ENCODE data around the gene RNF208.

Gene RNF208

DNA sequence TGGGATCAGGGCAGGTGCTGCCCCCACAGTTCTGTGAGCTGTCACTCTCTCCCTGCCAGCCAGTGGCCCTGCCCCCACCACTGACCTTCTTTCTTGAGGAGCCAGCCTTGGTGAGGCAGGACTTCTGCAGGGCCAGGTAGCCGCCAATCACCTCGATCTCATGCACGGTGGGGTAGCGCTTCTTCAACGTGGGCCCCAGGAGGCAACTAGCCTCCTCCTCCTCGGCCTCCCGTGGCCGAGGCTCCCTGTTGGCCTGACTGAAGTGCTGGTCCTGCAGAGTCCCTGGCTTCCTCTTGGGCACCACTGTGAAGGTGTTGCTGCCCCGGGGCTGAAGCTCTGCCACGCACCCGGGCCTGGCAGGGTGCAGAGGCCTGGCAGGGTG is 23.1 kb downstream of the RNF208 start:
- no peak for DNase-seq

DNA sequence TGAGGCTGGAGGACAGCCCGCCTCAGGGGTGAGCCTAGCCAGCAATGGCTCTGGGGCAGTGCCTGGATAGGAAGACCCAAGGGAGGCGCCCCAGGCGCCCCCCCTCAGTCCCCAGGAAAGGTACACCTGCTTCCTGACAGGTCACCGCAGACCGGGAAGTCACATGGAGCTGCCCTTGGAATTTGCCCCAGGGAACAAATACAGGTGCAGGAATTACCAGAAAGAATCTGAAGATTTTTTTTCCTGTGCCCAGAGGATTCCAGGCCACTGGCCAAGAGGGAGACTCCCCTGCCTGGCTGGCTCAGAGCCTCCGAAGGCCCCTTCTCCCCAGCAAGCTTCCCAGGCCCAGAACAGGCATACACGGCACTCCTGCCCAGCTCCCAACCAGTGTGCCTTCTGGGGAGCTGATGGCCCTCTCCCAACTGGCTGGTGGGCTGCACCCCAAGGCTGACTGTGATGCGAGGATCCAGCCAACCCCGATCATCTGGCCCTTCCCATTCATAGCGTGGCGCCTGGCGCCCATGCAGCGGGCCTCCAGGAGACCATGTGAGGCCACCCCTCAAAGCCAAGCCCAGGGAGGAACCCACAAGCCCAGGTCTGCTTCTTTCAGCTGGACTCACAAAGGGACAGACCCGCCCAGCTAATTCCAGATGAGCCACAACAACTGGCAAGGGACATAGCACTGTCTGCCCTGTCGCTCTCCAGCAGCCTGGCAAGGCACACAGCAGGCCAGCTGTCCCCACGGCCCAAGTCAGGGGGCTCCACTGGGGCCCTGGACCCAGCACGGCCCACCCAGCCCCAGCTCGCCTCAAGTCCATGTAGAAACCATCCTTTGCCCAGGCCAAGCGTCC is 23.8 kb downstream of the RNF208 start:
- no peak for DNase-seq
- in situ Hi-C loops (cut with MboI; ENCODE audit: low pct_unique_long_range_greater_than_20kb, low sequenced_read_pairs), result no loop called here

More for the DNA sequence above, 23.1 kb downstream of the RNF208 start:
- in situ Hi-C loops (cut with MboI; ENCODE audit: low pct_unique_long_range_greater_than_20kb, low sequenced_read_pairs), result no loop called here

DNA sequence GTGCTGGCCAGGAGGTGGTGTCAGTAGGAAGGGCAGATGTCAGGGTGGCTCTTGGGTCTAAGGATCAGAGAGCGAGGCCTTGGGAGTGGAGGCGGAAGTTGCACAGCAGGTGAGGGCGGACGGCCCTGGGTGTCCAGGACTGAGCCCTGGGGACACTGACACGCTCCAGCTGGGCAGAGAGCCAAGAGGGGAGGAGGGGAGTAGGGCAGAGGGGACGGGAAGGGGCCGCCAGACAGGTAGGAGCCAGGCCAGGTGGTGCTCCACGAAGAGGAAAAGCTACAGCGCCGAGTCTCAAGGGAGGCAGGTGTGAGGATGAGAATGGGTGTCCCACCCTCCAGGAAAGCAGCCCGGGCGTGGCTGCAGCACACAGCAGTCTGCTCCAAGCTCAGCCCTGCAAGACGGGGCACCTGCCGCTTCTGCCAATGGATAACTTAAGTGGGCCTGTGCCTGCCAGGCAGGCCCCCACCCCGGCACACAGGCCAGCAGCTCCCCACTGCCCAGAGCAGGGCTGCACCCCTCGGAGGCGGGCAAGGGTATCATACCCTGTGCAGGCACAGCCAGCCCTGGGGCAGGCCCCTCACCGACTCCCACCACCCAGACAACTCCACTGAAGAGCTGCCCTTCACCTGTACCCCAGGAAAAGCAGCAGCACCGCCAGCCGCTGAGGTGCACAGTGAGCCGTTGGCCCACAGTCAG is 26.4 kb downstream of the RNF208 start:
- no peak for DNase-seq
- in situ Hi-C loops (cut with MboI; ENCODE audit: low pct_unique_long_range_greater_than_20kb, low sequenced_read_pairs), result no loop called here

DNA sequence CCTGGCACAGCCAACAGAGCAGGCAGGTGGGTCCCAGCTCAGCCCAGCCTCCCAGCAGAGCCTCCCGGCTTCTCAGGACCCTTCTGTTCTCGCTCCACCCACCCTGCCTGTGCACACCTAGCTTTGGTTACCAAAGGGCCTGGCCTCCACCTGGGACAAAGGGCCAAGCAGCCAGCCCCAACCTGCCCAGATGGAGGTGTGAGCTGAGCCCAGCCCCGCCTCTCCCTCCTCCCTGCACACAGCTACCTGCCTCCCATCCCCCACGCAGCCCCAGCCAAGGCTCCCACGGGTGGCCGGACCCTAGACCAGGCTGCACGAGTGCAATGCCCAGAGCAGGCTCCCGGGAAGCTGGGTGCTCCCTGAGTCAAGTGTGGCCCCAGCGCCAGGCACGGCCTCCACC is 27.1 kb downstream of the RNF208 start:
- DNase-seq, result no peak
- in situ Hi-C loops (cut with MboI; ENCODE audit: low pct_unique_long_range_greater_than_20kb, low sequenced_read_pairs), result no loop called here

DNA sequence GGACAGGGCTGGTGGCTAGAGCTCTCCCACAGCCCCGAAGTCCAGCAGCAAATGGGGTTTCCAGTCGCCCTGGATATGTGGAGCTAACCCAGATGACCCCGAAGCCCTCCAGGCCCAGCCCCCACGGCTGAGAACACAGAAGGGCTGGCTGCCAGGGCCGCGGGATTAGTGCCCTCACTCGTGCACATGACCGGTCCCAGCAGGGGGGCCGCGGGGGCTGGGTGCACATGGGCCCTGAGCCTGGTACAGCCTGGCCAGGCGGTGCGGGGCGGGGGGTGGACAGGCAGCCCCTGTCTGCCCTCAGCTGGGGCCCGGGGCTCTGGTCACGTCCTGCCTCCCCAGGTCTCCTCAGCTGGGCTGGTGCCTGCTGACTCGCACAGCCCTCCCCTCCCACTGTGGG is 27.7 kb downstream of the RNF208 start:
- no peak for DNase-seq
- in situ Hi-C loops (cut with MboI; ENCODE audit: low pct_unique_long_range_greater_than_20kb, low sequenced_read_pairs), result no loop called here

DNA sequence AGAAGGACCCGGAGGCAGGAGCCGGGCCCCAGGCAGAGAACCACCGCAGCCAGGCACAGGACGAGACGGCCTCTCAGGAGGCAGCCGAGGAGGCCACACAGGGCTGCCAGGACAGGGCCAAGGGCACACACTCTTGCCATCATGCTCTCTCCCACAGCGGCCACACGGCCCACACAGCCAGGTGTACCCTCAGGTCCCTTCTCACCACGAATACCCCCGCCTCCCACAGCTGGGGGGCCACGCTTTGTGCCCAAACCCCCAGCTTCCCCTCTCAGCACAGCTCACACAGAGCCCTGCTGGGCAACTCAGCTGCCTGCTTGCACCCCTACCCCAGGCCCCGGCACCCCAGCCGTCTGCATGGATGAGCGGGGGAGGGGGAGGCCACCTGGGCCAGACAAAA is 28.3 kb downstream of the RNF208 start:
- in situ Hi-C loops (cut with MboI; ENCODE audit: low pct_unique_long_range_greater_than_20kb, low sequenced_read_pairs), result no loop called here
- no peak for DNase-seq

DNA sequence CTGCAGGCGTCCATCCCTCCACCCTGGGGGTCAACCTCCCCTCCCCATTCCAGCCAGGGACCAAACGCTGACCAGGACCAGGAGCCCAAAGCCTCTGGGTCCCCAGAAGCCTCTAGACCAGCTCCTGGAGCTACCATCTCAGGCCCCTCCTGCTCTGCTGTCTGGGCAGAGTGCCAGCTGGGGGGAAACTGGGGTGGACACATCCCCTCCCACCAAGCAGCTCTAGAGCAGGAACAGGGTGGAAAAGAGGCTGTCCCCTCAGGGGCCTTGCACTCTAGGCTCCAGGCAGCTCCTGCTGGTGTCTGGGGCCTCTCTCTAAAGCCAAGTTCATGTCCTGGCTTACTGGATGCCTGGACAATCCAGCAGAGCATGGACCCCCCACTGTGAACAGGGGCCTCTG is 29.2 kb downstream of the RNF208 start:
- in situ Hi-C loops (cut with MboI; ENCODE audit: low pct_unique_long_range_greater_than_20kb, low sequenced_read_pairs), result no loop called here
- DNase-seq, result no peak

DNA sequence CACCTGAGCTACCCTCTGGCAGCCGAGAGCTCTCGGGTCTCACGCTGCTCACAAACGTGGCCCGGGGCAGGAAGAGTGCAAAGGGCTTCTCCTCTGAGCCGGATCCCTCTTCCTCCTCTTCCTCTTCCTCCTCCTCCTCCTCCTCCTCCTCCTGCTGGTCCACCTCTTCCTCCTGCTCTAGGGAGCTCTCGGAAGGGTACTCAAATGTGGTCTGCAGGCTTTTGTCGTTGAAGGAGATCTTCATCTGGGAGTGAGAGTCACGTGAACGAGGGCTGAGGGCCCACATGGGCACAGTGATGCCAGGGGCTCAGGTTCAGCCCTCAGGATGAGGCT is 29.6 kb downstream of the RNF208 start:
- in situ Hi-C loops (cut with MboI; ENCODE audit: low pct_unique_long_range_greater_than_20kb, low sequenced_read_pairs), result no loop called here
- DNase-seq, result no peak

DNA sequence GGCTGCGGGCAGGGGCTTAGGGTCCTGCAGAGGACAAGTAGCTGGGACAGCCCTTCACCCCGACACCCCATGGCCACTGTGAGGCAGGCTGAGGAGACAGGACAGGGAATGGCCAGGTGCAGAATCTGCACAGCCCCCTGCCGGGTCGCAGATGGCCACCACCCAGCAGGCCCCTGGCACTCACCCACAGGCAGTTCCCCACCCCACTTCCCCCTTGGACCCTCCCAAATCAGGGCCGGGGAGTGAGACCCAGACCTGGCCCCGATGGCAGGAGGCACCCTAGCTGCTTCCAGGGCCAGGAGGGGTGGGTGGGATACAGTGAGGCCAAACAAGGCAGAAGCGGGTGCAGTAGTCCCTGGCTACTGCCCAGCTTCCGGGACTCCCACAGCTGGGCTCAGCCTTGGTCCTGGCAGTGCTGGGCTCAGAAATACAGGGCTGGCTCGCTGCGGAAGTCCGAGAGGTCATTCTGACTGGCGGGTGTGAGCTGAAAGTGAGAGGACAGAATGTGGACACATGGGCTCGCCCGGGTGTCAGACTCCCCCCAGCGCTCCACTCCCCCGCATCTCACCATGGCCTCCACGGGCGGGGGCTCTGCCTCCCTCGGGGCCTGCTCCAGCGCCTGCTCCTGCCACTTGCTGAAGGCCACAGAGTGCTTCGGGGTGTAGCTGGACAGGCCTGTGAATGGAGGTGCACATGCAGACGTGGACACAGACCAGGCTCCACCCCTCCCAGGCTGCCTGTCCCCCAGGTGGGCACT is 30.2 kb downstream of the RNF208 start:
- in situ Hi-C loops (cut with MboI; ENCODE audit: low pct_unique_long_range_greater_than_20kb, low sequenced_read_pairs), result no loop called here
- DNase-seq, result no peak

DNA sequence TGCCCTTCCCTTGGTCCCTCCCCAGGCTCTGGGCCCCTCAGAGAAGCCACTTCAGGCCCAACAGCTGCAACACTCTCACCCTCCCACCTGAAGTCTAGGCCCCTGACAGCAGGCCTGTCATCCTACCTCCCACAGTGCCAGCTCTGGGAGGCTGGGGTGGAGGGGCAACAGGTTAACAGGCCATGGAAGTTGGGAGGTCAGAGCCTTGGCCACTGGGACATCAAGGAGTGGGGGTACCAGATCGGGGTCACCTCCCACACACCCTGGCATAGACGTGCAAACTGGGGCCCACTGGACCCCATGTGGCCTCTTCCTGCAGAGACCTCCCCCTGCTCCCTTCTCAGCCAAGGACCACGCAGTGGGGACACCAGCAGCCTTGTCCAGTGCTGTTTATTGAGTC is 30.8 kb downstream of the RNF208 start:
- DNase-seq, result no peak
- in situ Hi-C loops (cut with MboI; ENCODE audit: low pct_unique_long_range_greater_than_20kb, low sequenced_read_pairs), result no loop called here

DNA sequence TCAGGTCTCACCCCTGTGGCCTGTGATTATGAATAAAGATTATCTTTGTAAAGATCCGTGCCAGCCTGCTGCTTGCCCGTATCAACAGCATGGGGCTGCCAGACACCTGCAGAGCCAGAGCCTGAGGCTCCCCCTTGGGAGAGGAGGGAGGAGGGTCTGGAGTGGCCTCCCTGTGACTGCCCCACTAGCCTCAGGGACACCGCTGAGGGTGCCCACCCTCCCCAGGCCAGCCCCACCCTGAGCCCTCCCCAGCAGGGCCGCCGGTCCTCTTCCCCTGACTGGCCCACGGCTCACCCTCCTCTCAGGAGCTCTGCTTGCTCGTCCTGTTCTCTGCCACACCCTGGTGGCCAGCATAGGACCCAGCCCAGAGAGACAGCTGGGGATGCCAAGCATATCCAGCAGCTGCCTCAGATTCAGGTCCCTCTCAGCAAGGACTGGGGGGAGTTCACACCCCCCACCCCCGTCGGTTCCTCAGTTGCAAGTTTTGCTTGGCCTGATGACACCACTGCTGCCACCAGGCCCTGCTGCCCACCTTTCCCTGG is 31.7 kb downstream of the RNF208 start:
- no peak for DNase-seq
- in situ Hi-C loops (cut with MboI; ENCODE audit: low pct_unique_long_range_greater_than_20kb, low sequenced_read_pairs), result no loop called here

DNA sequence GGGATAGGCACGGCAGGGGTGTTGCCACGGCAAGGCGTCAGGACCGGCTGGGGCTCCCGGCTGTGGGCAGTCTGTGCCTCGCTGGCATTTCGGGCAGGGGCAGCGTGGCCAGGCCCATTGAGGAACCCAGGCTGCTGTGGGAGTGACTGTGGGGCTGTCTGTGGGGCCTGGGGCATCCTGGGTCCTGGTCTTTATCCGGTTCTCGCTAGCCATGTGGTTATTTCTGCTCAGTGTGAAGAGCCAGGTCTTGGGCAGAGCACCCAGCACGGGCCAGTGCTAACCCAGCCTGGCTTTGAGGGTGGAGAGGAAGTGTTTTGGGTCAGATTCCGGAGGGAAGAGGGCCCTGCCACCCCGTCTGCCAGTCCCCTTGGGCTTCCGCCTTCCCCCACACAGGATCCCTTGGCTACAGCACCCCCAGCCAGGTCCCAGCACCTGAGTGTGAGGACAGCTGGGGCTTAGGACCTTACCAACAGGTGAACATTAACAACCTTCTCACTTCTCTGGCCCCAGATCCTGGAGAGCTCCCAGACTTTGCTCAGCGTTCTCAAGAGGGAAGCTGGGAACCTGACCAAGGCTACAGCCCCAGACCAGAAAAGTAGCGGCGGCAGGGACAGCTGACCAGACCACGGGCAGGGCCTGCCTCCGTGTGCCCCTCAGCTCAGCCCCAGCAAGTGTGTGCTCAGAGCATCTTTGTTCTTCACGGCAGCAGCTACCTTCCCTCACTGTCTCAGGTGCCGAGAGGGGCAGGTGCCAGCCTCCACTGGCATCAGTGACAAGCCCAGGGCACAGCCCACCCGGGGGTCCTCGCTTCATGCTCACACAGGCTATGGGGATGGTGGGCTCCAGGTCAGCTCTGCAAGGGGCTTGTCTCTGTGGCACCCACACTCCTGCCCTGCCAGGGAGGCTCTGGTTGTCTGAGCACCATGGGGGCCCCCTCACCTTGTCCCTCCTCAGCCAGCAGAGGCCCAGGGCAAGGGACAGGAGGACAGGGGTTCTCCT is 32.4 kb downstream of the RNF208 start:
- in situ Hi-C loops (cut with MboI; ENCODE audit: low pct_unique_long_range_greater_than_20kb, low sequenced_read_pairs), result no loop called here
- no peak for DNase-seq

DNA sequence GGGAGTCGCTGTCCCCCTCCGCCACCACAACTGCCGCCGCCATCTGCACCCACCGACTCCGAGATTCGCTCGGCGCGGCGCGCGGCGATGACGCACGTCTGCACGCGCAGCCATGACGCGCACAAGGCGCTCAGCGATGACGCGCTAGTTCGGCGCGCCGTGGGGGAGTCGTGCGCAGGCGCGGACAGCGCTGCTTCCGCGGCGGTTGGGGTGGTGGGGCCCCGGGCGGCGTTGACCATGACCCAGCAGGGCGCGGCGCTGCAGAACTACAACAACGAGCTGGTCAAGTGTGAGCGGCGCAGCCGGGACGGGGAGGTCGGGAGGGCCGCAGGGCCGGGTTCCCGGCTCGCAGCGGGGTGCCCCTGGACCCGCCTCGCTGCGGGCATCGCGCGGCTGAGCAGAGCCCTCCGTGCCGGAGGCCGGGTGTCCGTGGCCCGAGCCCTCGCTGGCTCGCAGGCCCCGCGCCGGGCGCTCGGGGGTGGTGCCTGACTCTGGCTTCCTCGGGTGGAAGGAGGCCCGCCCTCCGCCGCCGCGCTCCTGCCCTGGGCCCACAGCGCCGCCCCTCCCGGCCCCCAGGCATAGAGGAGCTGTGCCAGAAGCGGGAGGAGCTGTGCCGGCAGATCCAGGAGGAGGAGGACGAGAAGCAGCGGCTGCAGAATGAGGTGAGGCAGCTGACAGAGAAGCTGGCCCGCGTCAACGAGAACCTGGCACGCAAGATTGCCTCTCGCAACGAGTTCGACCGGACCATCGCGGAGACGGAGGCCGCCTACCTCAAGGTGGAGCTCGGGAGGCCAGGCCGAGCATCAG is 33.3 kb downstream of the RNF208 start, which contains the start of the genes ANAPC2 and SSNA1:
ANAPC2 (minus strand) TSS at position 71 of the 807 bp plus-strand sequence; CDS start at position 43, 28 bp downstream.
SSNA1 (plus strand) TSS at position 187 of the 807 bp plus-strand sequence; CDS start at position 238, 51 bp downstream.
- in situ Hi-C loops (cut with MboI; ENCODE audit: low pct_unique_long_range_greater_than_20kb, low sequenced_read_pairs), result no loop called here

DNA sequence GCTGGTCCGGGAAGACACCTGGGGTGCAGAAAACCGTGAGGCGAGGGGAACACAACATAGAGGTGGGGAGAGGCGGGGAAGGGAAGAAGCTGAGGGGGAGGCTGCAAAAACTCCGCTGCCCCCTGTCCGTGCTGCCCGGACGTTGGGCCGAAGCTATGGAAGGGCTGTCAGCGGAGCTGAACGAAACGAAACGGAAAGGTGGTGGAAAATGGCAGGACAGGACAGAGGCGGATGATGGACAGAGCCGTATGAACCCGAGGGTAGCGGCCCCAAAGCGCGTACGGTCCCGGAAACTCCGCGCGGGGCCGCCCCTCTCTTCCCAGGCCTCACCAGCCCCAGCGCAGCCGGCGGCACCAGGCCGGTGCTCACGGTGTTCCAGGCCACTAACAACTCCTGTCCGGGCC is 34.0 kb downstream of the RNF208 start:
- in situ Hi-C loops (cut with MboI; ENCODE audit: low pct_unique_long_range_greater_than_20kb, low sequenced_read_pairs), result no loop called here

More for the DNA sequence above, 33.3 kb downstream of the RNF208 start, which contains the start of the genes ANAPC2 and SSNA1:
- peak; percentile 93 for DNase-seq

DNA sequence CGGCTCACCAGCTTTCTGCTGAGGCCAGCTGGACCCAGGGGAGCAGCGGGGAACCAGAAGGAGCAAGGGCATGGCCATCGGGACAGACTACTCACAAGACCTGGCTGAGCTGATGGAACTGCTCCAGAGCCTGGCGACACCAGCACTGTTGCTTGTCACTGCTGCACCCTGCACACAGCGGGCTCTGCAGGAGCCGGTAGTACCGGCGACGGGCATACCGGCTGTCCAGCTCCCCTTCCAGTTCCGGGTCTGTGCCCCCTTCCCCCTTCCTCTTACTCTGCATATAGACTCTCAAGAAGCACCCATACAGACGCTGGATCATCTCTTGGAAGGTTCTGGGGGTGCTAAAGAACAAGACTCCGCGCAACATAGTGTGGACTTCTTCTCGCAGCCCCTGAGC is 34.7 kb downstream of the RNF208 start:
- in situ Hi-C loops (cut with MboI; ENCODE audit: low pct_unique_long_range_greater_than_20kb, low sequenced_read_pairs), result no loop called here
- DNase-seq, result no peak

More for the DNA sequence above, 34.0 kb downstream of the RNF208 start:
- DNase-seq, result no peak

DNA sequence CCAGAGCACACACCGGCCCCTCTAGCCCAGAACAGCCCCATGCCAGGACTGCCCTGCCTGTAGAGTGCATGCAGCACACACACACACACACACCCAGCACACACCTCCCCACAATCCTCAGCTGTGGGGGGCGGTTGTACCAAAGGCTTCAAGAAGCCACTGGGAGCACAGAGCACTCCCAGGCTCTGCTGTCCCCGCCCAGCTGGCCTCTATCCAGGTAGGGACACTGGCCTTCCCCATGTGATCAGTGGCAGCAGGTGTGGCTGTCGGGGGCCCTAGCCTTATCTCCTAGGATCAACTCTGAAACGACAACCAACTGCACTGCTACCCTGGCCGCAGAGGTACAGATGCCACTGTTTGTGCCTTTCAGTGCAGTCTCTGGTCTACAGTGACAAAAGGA is 35.7 kb downstream of the RNF208 start:
- in situ Hi-C loops (cut with MboI; ENCODE audit: low pct_unique_long_range_greater_than_20kb, low sequenced_read_pairs), result no loop called here
- DNase-seq, result no peak

DNA sequence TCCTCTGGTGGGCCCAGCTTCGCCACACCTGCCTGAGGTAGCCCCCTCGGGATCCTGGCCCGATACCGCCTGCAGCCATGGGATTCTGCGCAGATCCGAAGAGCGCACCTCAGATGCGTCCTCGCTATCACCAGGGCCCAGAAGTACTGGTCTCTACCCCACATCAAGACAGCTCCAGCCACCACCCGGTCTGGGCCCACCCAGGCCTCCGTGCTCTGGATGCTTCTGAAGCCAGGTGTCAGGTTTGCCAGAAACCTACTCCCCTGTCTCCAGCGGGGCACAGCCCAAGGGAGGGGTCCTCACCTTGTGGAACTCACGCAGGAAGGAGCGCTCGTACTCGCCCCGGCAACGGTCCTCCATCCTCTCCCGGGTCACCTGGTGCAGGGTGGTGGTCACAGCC is 36.1 kb downstream of the RNF208 start:
- in situ Hi-C loops (cut with MboI; ENCODE audit: low pct_unique_long_range_greater_than_20kb, low sequenced_read_pairs), result no loop called here
- no peak for DNase-seq

Measured in KBM-7 (cell line).